Measurements from ENCODE around the gene NLK.

NLK gene

DNA sequence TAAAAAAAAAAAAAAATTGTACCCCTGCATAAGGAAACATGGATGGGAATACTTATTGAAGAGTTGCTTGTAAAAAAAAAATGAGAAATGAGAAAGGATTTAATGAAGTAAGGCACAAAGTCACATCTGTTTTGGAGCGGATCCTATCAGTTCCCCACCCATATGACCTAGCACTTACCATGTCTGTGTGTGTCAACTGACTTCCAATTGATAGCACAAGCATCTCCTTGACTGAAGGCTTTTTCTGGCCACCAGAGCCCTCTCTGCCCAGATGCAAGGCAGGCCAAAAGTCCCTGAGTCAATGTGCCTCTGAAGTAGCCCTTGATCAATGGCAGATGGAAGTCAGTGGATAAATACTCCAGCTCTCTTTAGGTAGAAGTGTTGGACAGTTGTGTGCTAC is 13.4 kb upstream of the NLK start:
- no peak for ATAC-seq

DNA sequence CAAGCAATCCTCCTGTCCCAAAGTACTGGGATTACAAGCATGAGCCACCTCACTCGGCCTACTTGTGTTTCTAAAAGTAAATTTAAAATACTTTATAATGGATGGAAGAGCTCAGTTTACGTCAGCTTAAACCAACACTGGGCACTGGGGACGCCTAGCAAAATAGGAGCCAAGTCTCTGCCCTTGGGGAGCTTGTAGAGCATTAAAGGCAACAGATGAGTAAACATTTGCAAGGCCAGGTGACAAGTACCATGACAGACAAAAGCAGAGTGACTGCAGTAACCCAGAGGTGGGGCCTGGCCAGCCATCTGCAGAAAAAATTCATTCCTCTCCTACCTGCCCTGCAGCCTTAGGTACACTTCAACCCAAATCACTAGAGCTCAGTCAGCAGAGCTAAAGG is 12.1 kb upstream of the NLK start:
- no peak for ATAC-seq
- TF ChIP-seq TCF4 (CRISPR knock-in tag; IDR thresholded peaks at IDR 0.05; ENCODE audit: borderline replicate concordance) (no peak), ZFP3 (CRISPR knock-in tag; IDR thresholded peaks at IDR 0.05) (no peak), OSR1 (CRISPR knock-in tag; IDR thresholded peaks at IDR 0.05) (no peak), ZNF565 (CRISPR knock-in tag; conservative IDR thresholded peaks at IDR 0.05; ENCODE audit: low read depth) (no peak), PPARA (CRISPR knock-in tag; IDR thresholded peaks at IDR 0.05; ENCODE audit: borderline replicate concordance) (no peak), CSDC2 (CRISPR knock-in tag; IDR thresholded peaks at IDR 0.05) (no peak), ARNTL (CRISPR knock-in tag; IDR thresholded peaks at IDR 0.05; ENCODE audit: borderline replicate concordance, low read depth) (no peak), ZC3H10 (CRISPR knock-in tag; IDR thresholded peaks at IDR 0.05) (no peak), ISL1 (CRISPR knock-in tag; IDR thresholded peaks at IDR 0.05) (no peak), GLIS3 (CRISPR knock-in tag; IDR thresholded peaks at IDR 0.05) (no peak), ZFP30 (CRISPR knock-in tag; IDR thresholded peaks at IDR 0.05) (no peak), BACH2 (CRISPR knock-in tag; IDR thresholded peaks at IDR 0.05; ENCODE audit: borderline replicate concordance) (no peak), ZNF70 (CRISPR knock-in tag; IDR thresholded peaks at IDR 0.05) (no peak), CREB5 (CRISPR knock-in tag; IDR thresholded peaks at IDR 0.05; ENCODE audit: low read depth) (no peak), TSHZ2 (CRISPR knock-in tag; IDR thresholded peaks at IDR 0.05) (no peak), RARB (CRISPR knock-in tag; IDR thresholded peaks at IDR 0.05) (no peak), ZNF8 (CRISPR knock-in tag; IDR thresholded peaks at IDR 0.05) (no peak)
- TF ChIP-seq, protein P1, sequence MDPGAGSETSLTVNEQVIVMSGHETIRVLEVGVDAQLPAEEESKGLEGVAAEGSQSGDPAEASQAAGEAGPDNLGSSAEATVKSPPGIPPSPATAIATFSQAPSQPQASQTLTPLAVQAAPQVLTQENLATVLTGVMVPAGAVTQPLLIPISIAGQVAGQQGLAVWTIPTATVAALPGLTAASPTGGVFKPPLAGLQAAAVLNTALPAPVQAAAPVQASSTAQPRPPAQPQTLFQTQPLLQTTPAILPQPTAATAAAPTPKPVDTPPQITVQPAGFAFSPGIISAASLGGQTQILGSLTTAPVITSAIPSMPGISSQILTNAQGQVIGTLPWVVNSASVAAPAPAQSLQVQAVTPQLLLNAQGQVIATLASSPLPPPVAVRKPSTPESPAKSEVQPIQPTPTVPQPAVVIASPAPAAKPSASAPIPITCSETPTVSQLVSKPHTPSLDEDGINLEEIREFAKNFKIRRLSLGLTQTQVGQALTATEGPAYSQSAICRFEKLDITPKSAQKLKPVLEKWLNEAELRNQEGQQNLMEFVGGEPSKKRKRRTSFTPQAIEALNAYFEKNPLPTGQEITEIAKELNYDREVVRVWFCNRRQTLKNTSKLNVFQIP (CRISPR knock-in tag; IDR thresholded peaks at IDR 0.05; ENCODE audit: borderline replicate concordance, low read depth), result no peak
- TF ChIP-seq, protein P2, sequence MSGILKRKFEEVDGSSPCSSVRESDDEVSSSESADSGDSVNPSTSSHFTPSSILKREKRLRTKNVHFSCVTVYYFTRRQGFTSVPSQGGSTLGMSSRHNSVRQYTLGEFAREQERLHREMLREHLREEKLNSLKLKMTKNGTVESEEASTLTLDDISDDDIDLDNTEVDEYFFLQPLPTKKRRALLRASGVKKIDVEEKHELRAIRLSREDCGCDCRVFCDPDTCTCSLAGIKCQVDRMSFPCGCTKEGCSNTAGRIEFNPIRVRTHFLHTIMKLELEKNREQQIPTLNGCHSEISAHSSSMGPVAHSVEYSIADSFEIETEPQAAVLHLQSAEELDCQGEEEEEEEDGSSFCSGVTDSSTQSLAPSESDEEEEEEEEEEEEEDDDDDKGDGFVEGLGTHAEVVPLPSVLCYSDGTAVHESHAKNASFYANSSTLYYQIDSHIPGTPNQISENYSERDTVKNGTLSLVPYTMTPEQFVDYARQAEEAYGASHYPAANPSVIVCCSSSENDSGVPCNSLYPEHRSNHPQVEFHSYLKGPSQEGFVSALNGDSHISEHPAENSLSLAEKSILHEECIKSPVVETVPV (CRISPR knock-in tag; IDR thresholded peaks at IDR 0.05), result no peak
- TF ChIP-seq, protein P3, sequence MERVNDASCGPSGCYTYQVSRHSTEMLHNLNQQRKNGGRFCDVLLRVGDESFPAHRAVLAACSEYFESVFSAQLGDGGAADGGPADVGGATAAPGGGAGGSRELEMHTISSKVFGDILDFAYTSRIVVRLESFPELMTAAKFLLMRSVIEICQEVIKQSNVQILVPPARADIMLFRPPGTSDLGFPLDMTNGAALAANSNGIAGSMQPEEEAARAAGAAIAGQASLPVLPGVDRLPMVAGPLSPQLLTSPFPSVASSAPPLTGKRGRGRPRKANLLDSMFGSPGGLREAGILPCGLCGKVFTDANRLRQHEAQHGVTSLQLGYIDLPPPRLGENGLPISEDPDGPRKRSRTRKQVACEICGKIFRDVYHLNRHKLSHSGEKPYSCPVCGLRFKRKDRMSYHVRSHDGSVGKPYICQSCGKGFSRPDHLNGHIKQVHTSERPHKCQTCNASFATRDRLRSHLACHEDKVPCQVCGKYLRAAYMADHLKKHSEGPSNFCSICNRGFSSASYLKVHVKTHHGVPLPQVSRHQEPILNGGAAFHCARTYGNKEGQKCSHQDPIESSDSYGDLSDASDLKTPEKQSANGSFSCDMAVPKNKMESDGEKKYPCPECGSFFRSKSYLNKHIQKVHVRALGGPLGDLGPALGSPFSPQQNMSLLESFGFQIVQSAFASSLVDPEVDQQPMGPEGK (CRISPR knock-in tag; IDR thresholded peaks at IDR 0.05; ENCODE audit: borderline replicate concordance), result no peak

More for the DNA sequence above, 13.4 kb upstream of the NLK start:
- no peak for TF ChIP-seq BACH2 (CRISPR knock-in tag; IDR thresholded peaks at IDR 0.05; ENCODE audit: borderline replicate concordance)
- no peak for TF ChIP-seq SNAI2 (CRISPR knock-in tag; IDR thresholded peaks at IDR 0.05)
- TF ChIP-seq CSDC2 (CRISPR knock-in tag; IDR thresholded peaks at IDR 0.05), result no peak
- no peak for TF ChIP-seq ZNF8 (CRISPR knock-in tag; IDR thresholded peaks at IDR 0.05)
- TF ChIP-seq RARB (CRISPR knock-in tag; IDR thresholded peaks at IDR 0.05), result no peak
- TF ChIP-seq ZFP30 (CRISPR knock-in tag; IDR thresholded peaks at IDR 0.05), result no peak
- TF ChIP-seq ZFP3 (CRISPR knock-in tag; IDR thresholded peaks at IDR 0.05), result no peak
- TF ChIP-seq, protein P2 (CRISPR knock-in tag; IDR thresholded peaks at IDR 0.05), result no peak
- TF ChIP-seq ARNTL (CRISPR knock-in tag; IDR thresholded peaks at IDR 0.05; ENCODE audit: borderline replicate concordance, low read depth), result no peak
- TF ChIP-seq, protein P1 (CRISPR knock-in tag; IDR thresholded peaks at IDR 0.05; ENCODE audit: borderline replicate concordance, low read depth), result no peak
- TF ChIP-seq ISL1 (CRISPR knock-in tag; IDR thresholded peaks at IDR 0.05), result no peak
- TF ChIP-seq, protein P3 (CRISPR knock-in tag; IDR thresholded peaks at IDR 0.05; ENCODE audit: borderline replicate concordance), result no peak

All from SK-N-SH treated with all-trans-retinoic acid at 6 μM for 48 hours (cell line).